HepG2 (cell line): Measurements from ENCODE around the gene AGPAT3.

Experiments used
- DPF2 ChIP-seq: sonication (generic); formaldehyde crosslinking; IDR thresholded peaks from 2 replicates; pipeline ENCODE4 v1.4.0; 2020; ENCODE audit warnings: mild to moderate bottlenecking, low read depth, missing genetic modification reagents, borderline replicate concordance
- ZNF501 ChIP-seq: sonication (generic); formaldehyde crosslinking; IDR thresholded peaks from 2 replicates; pipeline ENCODE4 v1.5.1; 2020; ENCODE audit warnings: mild to moderate bottlenecking, moderate library complexity, missing genetic modification reagents
- ZNF547 ChIP-seq: sonication (generic); formaldehyde crosslinking; IDR thresholded peaks from 2 replicates; pipeline ENCODE4 v1.5.1; 2020; ENCODE audit warnings: mild to moderate bottlenecking, missing genetic modification reagents
- TF ChIP-seq, protein P1 (sequence below): sonication (generic); formaldehyde crosslinking; IDR thresholded peaks from 2 replicates; pipeline ENCODE4 v1.5.0; 2020; ENCODE audit warnings: mild to moderate bottlenecking, missing genetic modification reagents

DNA sequence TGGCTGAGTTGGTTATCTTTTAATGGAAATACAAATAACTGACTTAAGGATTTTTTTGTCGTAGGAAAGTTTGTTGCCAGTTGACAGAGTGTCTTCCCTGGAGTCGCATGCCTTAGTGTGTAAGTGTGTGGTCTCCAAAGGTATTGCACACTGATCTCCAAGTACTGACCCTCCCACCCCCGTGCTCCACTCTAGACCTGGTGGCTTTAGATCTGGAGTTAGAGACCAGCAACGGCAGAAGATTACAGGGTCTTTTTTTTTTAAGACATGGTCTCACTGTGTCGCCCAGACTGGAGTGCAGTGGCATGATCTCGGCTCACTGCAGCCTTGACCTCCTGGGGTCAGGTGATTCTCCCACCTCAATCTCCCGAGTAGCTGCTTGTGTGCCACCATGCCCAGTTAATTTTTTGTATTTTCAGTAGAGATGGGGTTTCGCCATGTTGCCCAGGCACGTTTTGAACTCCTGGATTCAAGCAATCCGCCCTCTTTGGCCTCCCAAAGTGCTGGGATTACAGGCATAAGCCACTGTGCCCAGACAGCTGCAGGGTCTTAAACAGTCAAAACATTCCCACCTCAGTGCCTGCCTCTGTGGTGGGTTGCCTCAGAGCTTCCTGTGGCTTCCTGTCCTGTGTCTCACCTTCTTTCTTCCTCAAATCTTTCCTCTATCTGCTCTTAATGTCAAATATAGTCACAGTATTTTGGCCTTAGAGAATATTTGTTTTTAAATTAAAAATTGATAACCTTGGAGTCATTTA, 154.0 kb downstream of the AGPAT3 start:
- TF ChIP-seq ZNF501 (CRISPR knock-in tag) = no peak
- TF ChIP-seq ZNF547 = no peak
- no peak for TF ChIP-seq DPF2 (CRISPR knock-in tag)
- TF ChIP-seq, protein P1, sequence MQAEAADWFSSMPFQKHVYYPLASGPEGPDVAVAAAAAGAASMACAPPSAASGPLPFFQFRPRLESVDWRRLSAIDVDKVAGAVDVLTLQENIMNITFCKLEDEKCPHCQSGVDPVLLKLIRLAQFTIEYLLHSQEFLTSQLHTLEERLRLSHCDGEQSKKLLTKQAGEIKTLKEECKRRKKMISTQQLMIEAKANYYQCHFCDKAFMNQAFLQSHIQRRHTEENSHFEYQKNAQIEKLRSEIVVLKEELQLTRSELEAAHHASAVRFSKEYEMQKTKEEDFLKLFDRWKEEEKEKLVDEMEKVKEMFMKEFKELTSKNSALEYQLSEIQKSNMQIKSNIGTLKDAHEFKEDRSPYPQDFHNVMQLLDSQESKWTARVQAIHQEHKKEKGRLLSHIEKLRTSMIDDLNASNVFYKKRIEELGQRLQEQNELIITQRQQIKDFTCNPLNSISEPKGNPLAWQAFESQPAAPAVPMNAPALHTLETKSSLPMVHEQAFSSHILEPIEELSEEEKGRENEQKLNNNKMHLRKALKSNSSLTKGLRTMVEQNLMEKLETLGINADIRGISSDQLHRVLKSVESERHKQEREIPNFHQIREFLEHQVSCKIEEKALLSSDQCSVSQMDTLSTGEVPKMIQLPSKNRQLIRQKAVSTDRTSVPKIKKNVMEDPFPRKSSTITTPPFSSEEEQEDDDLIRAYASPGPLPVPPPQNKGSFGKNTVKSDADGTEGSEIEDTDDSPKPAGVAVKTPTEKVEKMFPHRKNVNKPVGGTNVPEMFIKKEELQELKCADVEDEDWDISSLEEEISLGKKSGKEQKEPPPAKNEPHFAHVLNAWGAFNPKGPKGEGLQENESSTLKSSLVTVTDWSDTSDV (CRISPR knock-in tag) = no peak
